HPDE6-E6E7 (cell line): ENCODE measurements around the gene IL10RB.
"Not testable (repeated sequence)": the region's sequence is repeated elsewhere in the genome, so short reads cannot be mapped to it uniquely, and the experiment has no call there.

ENCODE experiments used
- DNase-seq: peaks from one replicate; pipeline ENCODE4 v3.0.0; 2011; ENCODE audit warnings: missing footprints; ENCODE audit errors: extremely low spot score

IL10RB gene

DNA sequence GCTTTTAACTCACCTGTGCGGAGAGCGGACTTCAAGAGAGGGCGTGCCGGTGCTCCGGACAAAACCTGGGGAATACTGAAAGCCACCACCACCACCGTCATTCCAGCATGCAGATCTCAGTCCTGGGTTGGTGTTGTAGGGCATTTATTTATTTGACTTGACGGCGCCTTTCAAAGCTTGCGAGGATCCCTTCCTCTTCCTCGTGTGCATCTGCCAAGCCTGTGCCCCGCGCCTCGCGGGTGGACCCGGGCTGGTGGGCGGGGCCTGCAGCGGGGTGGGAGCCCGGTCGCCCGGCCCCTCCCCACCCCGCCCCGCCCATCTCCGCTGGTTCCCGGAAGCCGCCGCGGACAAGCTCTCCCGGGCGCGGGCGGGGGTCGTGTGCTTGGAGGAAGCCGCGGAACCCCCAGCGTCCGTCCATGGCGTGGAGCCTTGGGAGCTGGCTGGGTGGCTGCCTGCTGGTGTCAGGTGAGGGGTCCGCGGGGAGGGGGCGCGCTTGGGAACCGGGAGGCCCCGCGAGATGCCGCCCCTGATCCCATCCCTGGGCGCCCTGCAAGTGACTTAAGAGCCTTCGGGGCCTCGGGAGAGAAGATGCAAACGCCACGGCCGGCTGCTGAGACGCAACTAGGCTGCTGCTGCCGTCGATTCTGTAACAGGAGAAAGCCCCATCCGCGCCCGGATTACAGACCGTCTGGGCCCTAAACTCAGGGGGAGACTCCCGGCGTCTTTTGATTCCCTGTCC, at the start of gene IL10RB:
IL10RB (plus strand) TSS at position 318 of the 739 bp plus-strand sequence; CDS start at position 417, 99 bp downstream.
- DNase-seq = peak; percentile 70

GRCh38 chr21:33217138-33217520, 49.0 kb upstream of the IL10RB start:
- no peak for DNase-seq

DNA sequence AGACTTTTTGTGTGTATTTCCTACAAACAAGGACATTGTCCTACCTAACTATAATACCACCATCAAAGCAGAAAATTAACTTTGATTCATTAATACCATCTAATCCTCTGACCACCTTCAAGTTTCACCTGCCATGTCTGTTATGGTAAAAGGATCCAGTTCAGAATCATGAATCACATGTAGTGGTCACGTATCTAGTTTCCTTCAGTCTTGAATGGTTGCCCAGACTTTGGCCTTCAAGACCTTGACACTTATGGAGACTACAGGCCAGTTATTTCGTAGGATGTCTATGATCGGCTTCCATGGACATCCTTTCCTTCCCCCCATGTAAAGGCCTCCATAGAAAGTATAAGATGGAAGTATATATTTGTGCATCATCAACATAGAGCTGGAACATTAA, 46.9 kb upstream of the IL10RB start:
- no peak for DNase-seq

DNA sequence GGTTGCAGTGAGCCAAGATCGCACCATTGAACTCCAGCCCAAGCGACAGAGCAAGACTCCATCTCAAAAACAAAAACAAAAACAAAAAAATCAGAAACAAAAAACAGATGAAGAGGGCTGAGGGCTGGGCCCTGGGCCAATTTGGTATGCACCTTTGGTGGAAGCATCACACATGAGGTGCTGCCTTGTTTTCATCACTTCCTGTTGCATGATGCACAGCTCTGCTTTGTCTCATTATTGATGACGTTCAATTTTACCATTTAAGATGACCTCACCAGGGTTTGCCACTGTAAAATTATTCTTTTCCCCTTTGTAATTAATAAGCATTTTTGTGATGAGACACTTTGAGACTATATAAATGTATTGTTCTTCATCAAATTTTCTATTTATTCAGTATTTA, 46.2 kb upstream of the IL10RB start:
- DNase-seq = no peak

DNA sequence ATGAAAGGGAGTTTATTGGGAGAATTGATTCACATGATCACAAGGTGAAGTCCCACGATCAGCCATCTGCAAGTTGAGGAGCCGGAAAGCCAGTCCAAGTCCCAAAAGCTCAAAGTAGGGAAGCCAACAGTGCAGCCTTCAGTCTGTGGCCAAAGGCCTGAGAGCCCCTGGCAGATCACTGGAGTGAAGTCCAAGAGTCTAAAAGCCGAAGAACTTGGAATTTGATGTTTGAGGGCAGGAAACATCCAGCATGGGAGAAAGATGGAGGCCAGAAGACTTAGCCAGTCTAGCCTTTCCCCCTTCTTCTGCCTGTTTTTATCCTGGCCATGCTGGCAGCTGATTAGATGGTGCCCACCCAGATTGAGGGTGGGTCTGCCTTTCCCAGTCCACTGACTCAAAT, 40.8 kb upstream of the IL10RB start:
- DNase-seq = not testable (repeated sequence)

DNA sequence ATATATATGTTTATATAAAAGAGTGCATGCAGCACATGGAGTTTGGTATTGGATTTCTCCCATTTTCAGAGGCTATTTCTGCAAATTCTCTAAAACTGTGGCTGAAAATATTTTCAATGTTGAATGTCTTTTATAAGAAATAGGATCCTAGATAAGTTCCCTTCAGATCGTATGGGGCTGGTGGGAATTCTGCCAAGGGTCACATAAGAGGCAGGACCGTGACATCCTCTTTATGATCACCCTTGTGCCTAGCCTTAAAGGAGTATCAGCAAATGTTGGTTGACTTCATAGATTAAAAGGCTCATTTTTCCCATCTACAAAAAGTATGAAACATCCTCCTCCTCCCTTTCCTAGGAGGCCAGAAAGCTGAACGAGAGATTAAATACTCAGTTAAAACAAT, 37.7 kb upstream of the IL10RB start:
- no peak for DNase-seq

GRCh38 chr21:33229099-33229783, 36.9 kb upstream of the IL10RB start:
- no peak for DNase-seq

- DNase-seq = peak; percentile 79
Observed at GRCh38 chr21:33229784-33230544, 36.2 kb upstream of the IL10RB start, which contains the start of gene IFNAR2. Gene IFNAR2, plus strand, starts transcription at chr21:33229938. Its CDS starts 11,985 bp downstream, at chr21:33241923.

GRCh38 chr21:33230545-33231324, 35.4 kb upstream of the IL10RB start:
- peak; percentile 59 for DNase-seq

DNA sequence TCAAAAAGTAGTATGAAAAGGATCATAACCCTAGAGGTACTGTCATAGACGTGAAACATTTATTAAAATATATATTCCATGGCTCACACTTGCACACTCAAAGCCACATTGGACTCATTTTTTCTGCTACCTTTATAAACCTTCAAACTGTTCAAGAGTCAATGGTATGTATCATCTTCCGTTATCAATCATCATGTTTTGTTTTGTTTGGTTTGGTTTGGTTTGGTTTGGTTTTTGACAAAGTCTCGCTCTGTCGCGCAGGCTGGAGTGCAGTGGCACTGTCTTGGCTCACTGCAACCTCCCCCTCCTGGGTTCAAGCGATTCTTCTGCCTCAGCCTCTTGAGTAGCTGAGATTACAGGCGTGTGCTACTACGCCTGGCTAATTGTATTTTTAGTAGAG, 34.6 kb upstream of the IL10RB start:
- no peak for DNase-seq

DNA sequence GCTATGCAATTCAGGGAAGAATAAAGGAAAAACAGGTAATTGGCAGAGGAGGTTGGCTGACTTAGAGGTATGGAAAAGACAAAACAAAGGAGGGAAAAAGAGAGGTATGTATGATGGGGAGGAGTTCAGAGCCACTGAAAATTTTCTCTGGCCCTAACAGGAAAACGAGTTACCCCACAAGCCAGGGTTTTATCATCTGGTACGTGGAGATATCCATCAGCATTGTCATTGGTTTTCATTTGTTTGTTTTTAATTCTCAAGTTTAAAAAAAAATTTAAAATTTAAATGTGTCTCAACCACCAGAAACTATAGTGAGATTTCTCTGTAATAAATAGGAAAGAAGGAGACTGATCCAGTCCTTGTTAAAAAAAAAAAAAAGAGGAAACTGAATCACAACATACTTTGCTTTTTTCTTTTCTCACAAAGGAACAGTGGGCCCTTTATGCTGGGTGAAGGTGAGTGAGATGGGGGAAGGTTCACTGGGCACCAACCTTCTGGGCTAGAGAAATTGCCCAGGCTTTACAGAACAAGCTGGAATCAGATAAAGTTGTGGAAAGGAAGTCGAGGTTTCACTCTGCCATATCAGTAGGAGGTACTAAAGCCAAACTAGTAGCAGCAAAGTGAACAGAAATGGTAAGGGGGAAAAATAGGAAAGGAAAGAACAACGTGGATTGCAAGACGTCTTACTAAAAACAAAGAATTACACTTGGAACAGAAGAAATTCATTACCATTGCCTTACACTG, 33.7 kb upstream of the IL10RB start:
- DNase-seq = no peak

- no peak for DNase-seq
Observed at GRCh38 chr21:33234635-33235520, 31.3 kb upstream of the IL10RB start.

- DNase-seq = no peak
Observed at GRCh38 chr21:33236013-33236686, 30.0 kb upstream of the IL10RB start.

GRCh38 chr21:33236766-33237165, 29.4 kb upstream of the IL10RB start:
- no peak for DNase-seq

DNA sequence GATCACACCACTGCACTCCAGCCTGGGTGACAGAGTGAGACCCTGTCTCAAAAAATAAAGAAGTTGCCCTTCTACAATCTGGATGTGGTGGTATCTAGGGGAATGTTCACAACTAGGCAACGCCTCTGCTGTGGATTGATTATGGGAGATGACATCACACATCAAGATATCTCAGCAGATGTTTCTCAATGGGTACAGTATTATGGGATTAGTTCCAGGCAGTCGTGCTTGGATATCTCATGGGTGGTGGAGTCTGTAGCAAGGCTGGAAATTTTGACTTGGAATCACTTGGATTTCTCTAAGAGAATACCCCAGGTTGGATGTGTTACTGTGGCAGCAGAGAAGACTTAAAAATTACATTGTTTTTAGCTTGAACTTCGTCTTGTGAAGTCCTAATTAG, 28.7 kb upstream of the IL10RB start:
- no peak for DNase-seq

- no peak for DNase-seq
Observed at GRCh38 chr21:33238146-33238545, 28.0 kb upstream of the IL10RB start.

DNA sequence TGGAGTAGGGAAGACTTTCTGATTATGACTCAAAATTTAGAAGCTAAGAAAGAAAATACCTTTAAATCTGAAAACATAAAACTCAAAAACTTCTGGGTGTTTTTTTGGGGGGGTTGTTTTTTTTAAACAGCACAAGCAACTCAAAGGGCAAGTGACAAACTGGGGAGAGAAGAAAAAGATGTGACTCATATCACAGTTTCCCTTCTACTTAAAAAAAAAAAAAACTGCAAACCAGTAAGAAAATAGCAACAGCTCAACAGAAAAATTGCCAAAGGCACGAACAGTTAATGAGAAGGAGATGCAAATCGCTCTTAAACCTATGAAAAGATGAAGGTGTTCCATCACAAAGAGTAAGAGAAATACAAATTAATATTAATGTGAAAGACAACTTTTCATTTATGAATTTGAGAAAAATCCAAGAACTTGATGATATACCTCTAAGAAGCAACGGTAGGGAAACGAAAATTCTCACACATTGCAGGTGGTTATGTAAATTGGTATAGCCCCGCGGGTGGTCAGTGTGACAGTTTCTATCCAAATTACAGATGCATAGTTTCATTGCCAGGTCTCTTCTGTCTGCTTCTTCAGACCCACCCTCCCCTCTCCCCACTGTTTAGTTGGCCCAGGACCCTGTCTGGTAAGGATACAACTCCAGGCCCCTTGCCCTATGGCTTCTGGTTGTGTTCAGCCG, 27.5 kb upstream of the IL10RB start:
- DNase-seq = no peak

GRCh38 chr21:33239559-33240127, 26.5 kb upstream of the IL10RB start:
- DNase-seq = not testable (repeated sequence)
